Neural progenitor cell (in vitro differentiated cells): ENCODE results near the gene GALNT17.

Experiments used
- EZH2 ChIP-seq: fragments of 200-600 bp; sonication (generic); IDR thresholded peaks from 2 replicates; pipeline ENCODE4 v1.6.1; 2017; ENCODE audit warnings: antibody characterized with exemption, mild to moderate bottlenecking, moderate library complexity
- EZH2phosphoT487 ChIP-seq: fragments of 200-600 bp; sonication (generic); IDR thresholded peaks from 2 replicates; pipeline ENCODE4 v1.6.1; 2017; ENCODE audit warnings: antibody characterized with exemption
- TF ChIP-seq, protein P1 (sequence below): fragments of 200-600 bp; sonication (generic); IDR thresholded peaks from 2 replicates; pipeline ENCODE4 v1.5.1; 2017; ENCODE audit warnings: antibody characterized with exemption, mild to moderate bottlenecking

DNA sequence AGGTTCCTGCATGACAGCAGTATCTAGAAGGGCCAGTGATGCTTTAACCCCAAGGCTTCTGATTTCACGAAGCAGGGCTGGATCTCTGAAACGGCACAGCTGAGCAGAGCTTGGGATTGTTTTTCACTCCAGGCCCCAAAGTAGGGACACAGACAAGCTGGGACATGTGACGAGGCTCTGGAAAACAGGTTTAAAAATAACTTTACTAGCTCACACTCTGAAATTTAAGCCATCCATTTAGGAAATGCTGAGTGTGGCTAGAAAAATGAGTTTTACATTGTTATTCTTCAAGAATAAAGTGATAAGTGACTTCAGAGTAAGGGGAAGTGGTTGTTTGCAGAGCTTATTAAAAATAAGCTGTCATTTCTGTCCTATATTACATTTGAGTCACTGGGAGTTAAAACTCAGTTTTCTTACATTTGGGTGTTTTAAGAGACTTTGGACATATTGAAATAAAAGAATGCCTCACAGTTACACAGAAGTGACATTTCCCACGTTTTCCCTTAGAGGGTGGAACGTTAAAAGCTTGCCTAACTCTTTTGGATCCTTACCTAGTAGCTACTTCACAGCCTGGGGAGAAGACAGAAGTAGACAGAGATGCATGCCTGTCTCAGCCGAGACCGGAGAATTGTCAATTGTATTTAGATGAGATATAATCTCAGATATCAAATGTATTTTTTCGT is 107.8 kb downstream of the GALNT17 start:
- TF ChIP-seq, protein P1, sequence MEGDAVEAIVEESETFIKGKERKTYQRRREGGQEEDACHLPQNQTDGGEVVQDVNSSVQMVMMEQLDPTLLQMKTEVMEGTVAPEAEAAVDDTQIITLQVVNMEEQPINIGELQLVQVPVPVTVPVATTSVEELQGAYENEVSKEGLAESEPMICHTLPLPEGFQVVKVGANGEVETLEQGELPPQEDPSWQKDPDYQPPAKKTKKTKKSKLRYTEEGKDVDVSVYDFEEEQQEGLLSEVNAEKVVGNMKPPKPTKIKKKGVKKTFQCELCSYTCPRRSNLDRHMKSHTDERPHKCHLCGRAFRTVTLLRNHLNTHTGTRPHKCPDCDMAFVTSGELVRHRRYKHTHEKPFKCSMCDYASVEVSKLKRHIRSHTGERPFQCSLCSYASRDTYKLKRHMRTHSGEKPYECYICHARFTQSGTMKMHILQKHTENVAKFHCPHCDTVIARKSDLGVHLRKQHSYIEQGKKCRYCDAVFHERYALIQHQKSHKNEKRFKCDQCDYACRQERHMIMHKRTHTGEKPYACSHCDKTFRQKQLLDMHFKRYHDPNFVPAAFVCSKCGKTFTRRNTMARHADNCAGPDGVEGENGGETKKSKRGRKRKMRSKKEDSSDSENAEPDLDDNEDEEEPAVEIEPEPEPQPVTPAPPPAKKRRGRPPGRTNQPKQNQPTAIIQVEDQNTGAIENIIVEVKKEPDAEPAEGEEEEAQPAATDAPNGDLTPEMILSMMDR: no peak
- TF ChIP-seq EZH2 (no peak), EZH2phosphoT487 (no peak)
